Ascending aorta (tissue), 2 donors: ENCODE results near the gene NAXD. TPM values are rescaled to one million over a fixed set of nuclear protein-coding genes. Genes with fewer than 3 reads are reported as not detected.
A peak's percentile ranks its signal among the peaks of the same experiment; 100 is the strongest.

ENCODE experiments used
- DNase-seq, 2 donors: peaks; one replicate each; pipeline ENCODE4 v3.0.0-alpha.2; 2019; ENCODE audit warnings: low spot score in 2 of 2
- H3K27ac ChIP-seq, 2 donors: fragments of 200-600 bp; sonication (generic); one replicate each; pipeline ENCODE4 v1.5.1; 2016 to 2017; ENCODE audit warnings: mild to moderate bottlenecking in 1 of 2
- H3K27me3 ChIP-seq: fragments of 200-600 bp; sonication (generic); one replicate; pipeline ENCODE4 v1.5.1; 2017
- H3K36me3 ChIP-seq, 2 donors: fragments of 200-600 bp; sonication (generic); one replicate each; pipeline ENCODE4 v1.5.1; 2016
- H3K4me1 ChIP-seq, 2 donors: fragments of 200-600 bp; sonication (generic); one replicate each; pipeline ENCODE4 v1.5.1; 2016 to 2017; ENCODE audit warnings: mild to moderate bottlenecking in 1 of 2
- H3K4me3 ChIP-seq, 2 donors: fragments of 200-600 bp; sonication (generic); one replicate each; pipeline ENCODE4 v1.5.1; 2016 to 2017; ENCODE audit warnings: mild to moderate bottlenecking in 1 of 2
- H3K9me3 ChIP-seq, 2 donors: fragments of 200-600 bp; sonication (generic); one replicate each; pipeline ENCODE4 v1.5.1; 2016
- intact Hi-C: fragments of 100-400 bp; cut with DNase I; formaldehyde crosslinking; loops from one replicate; pipeline ENCODE4 v1.15.1; 2023
- total RNA-seq: library from RNA; depleted of rRNA; stranded (reverse); fragments of >200 nt; gene quantifications from one replicate; pipeline ENCODE4 v1.1.0, GENCODE V29; 2016
- TF ChIP-seq, protein P1 (sequence below), 3 experiments: fragments of 200-600 bp in 2 of 3; fragments of 450-650 bp in 1 of 3; sonication (generic) in 2 of 3; IDR thresholded peaks; one replicate each; pipeline ENCODE4 v1.5.1; 2016 to 2019; ENCODE audit warnings: antibody characterized with exemption in 3 of 3, mild to moderate bottlenecking in 1 of 3, moderate library complexity in 1 of 3

Gene NAXD
- total RNA-seq, 1 donor from 2014 or later: 1.9 TPM

DNA sequence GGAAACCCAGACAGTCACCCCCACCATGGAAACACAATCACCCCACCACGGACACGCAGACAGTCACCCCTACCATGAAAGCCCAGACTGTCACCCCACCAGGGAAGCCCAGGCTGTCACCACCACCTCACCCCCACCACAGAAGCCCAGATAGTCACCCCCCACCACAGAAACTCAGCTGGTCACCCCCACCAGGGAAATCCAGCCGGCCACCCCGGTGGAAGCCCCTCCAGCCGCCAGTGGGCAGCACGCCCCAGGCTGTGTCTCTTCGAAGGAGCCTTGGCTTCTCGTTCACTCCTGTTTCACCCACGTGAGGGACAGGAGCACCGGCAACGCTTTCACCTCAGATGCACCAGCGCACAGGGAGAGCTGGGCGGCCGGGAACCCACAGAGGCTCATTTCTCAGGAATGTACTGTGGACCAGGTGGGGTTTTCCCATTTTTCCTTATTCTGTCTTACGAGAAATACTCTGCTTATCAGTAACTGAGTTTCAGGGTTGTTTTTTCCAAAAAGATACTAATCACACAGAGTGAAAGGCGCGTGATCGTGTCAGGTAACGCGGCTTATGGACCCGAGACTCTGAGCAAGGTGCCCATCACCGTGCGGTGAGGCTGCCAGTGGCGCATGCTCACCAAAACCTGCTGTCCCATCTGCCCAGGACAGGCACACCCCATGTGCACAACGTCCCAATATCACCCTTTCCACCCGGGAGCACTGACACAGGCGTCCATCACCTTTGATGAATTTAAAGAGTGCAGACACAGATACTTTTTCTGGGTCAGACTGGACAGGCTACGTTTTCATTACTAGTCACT lies 62.6 kb downstream of the NAXD start:
- Histone ChIP-seq H3K27me3 (no peaks in the 10 kb centered on the region), H3K9me3 (no peaks in the 10 kb centered on the region), H3K27ac (no peak overlapping the region), H3K4me3 (no peak overlapping the region), H3K36me3 (peaks cover 46 to 61% of the 10 kb centered on the region in 2 donors), H3K4me1 (no peaks in the 10 kb centered on the region)
- intact Hi-C loops: no loop called here
- DNase-seq: peak in 1 of 2 donors; percentile 37
- TF ChIP-seq, protein P1, sequence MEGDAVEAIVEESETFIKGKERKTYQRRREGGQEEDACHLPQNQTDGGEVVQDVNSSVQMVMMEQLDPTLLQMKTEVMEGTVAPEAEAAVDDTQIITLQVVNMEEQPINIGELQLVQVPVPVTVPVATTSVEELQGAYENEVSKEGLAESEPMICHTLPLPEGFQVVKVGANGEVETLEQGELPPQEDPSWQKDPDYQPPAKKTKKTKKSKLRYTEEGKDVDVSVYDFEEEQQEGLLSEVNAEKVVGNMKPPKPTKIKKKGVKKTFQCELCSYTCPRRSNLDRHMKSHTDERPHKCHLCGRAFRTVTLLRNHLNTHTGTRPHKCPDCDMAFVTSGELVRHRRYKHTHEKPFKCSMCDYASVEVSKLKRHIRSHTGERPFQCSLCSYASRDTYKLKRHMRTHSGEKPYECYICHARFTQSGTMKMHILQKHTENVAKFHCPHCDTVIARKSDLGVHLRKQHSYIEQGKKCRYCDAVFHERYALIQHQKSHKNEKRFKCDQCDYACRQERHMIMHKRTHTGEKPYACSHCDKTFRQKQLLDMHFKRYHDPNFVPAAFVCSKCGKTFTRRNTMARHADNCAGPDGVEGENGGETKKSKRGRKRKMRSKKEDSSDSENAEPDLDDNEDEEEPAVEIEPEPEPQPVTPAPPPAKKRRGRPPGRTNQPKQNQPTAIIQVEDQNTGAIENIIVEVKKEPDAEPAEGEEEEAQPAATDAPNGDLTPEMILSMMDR (IDR thresholded peaks at IDR 0.05): no peak

GRCh38 chr13:110680852-110681251 lies 65.5 kb downstream of the NAXD start:
- H3K27me3 ChIP-seq: no peaks in the 10 kb centered on the region
- no peaks in the 10 kb centered on the region for H3K4me1 ChIP-seq
- intact Hi-C loops: no loop called here
- no peak overlapping the region for H3K27ac ChIP-seq
- TF ChIP-seq, protein P1 (IDR thresholded peaks at IDR 0.05): peak in 1 of 3 experiments; percentile 12
- peak in 1 of 2 donors; percentile 57 for DNase-seq
- H3K4me3 ChIP-seq: no peak overlapping the region
- no peaks in the 10 kb centered on the region for H3K9me3 ChIP-seq
- H3K36me3 ChIP-seq: peaks cover 64 to 68% of the 10 kb centered on the region in 2 donors

GRCh38 chr13:110681868-110682550 lies 66.7 kb downstream of the NAXD start:
- H3K27me3 ChIP-seq: no peaks in the 10 kb centered on the region
- TF ChIP-seq, protein P1 (IDR thresholded peaks at IDR 0.05): no peak
- H3K36me3 ChIP-seq: peaks cover 62 to 65% of the 10 kb centered on the region in 2 donors
- DNase-seq: peak in 1 of 2 donors; percentile 22
- H3K4me1 ChIP-seq: no peaks in the 10 kb centered on the region
- no peak overlapping the region for H3K4me3 ChIP-seq
- H3K9me3 ChIP-seq: no peaks in the 10 kb centered on the region
- H3K27ac ChIP-seq: no peak overlapping the region
- intact Hi-C loops: no loop called here

DNA sequence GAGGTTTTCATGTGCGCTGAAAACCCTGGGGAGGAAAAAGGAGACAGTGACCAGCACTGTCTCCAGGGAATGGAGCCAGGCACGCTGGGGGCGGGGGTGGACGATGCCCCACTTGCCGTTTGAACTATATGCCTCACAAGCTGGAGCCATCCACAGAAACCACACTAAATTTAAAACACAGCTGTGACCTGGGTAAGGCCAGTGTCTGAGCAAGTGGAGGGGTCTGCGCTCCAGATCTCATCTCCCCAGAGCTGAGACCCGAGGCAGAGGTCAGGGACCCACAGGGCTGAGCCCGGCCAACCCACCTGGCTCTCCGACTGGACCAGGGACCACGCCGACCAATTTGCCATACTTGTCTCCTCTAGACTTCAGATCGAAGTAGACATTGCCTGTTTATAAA lies 67.4 kb downstream of the NAXD start:
- TF ChIP-seq, protein P1 (IDR thresholded peaks at IDR 0.05): no peak
- H3K4me1 ChIP-seq: no peaks in the 10 kb centered on the region
- H3K36me3 ChIP-seq: peaks cover 69 to 71% of the 10 kb centered on the region in 2 donors
- H3K4me3 ChIP-seq: no peak overlapping the region
- H3K27ac ChIP-seq: no peak overlapping the region
- intact Hi-C loops: loop anchor here (1.0 kb wide), 1 partner anchor 137 kb away; no protein-coding TSS in a partner anchor
- no peaks in the 10 kb centered on the region for H3K27me3 ChIP-seq
- no peaks in the 10 kb centered on the region for H3K9me3 ChIP-seq
- peak in 1 of 2 donors; percentile 46 for DNase-seq

GRCh38 chr13:110683203-110683883 lies 68.0 kb downstream of the NAXD start:
- Histone ChIP-seq H3K27me3 (no peaks in the 10 kb centered on the region), H3K27ac (no peak overlapping the region), H3K4me1 (no peaks in the 10 kb centered on the region), H3K9me3 (no peaks in the 10 kb centered on the region), H3K4me3 (no peak overlapping the region), H3K36me3 (peaks cover 69 to 71% of the 10 kb centered on the region in 2 donors)
- intact Hi-C loops: loop anchor here (1.0 kb wide), 1 partner anchor 136 kb away; no protein-coding TSS in a partner anchor
- peak in 1 of 2 donors; percentile 46 for DNase-seq
- TF ChIP-seq, protein P1 (IDR thresholded peaks at IDR 0.05): peak in 1 of 3 experiments; percentile 22
